Stimulated activated CD8-positive, alpha-beta memory T cell treated with anti-CD3 and anti-CD28 coated beads, Interleukin-15, amount 100 ng/mL, for 4 hours (primary cell): Measurements from ENCODE around the gene COL4A3.

Experiments
- DNase-seq, 2 donors: peaks; one replicate each; pipeline ENCODE4 v3.0.0-alpha.2; 2020; ENCODE audit warnings: low read depth in 2 of 2

COL4A3 gene

GRCh38 chr2:227163998-227164762 lies at the start of gene COL4A3, which contains the start of gene COL4A4:
COL4A3 (plus strand) TSS chr2:227164624; CDS start chr2:227164727, 103 bp downstream.
COL4A4 (minus strand) TSS chr2:227164205; CDS start chr2:227147483, 16,722 bp downstream.
- no peak for DNase-seq

- DNase-seq = no peak
Observed at GRCh38 chr2:227115761-227116160, 48.7 kb upstream of the COL4A3 start.

- no peak for DNase-seq
Observed at GRCh38 chr2:227117027-227117426, 47.4 kb upstream of the COL4A3 start.

GRCh38 chr2:227117852-227118251 lies 46.6 kb upstream of the COL4A3 start:
- no peak for DNase-seq

- no peak for DNase-seq
Observed at GRCh38 chr2:227118353-227118752, 46.1 kb upstream of the COL4A3 start.

GRCh38 chr2:227123697-227124096 lies 40.7 kb upstream of the COL4A3 start:
- DNase-seq = no peak

GRCh38 chr2:227124811-227125210 lies 39.6 kb upstream of the COL4A3 start:
- no peak for DNase-seq

GRCh38 chr2:227125506-227125905 lies 38.9 kb upstream of the COL4A3 start:
- DNase-seq = no peak

- no peak for DNase-seq
Observed at GRCh38 chr2:227127201-227127600, 37.2 kb upstream of the COL4A3 start.

GRCh38 chr2:227130636-227131035 lies 33.8 kb upstream of the COL4A3 start:
- DNase-seq = no peak

- no peak for DNase-seq
Observed at GRCh38 chr2:227132986-227133385, 31.4 kb upstream of the COL4A3 start.

DNA sequence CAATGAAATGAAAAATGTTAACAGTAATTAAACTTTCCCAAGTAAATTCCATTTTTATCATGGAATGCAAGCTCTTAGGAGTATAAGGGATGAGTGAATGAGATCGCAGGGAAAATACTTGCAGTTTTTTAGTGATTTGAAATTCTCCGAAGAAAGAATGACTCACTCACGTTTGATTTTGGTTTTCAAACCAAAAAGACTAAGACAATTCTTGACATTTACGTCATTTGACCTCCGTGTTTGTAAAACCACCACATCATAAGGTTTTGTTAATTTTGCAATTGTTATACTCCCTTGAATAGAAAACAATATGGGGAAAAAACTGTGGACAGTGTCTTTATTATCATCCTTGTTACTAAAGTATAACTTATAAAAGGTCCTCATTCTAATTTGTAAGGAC lies 29.8 kb upstream of the COL4A3 start:
- DNase-seq = no peak

DNA sequence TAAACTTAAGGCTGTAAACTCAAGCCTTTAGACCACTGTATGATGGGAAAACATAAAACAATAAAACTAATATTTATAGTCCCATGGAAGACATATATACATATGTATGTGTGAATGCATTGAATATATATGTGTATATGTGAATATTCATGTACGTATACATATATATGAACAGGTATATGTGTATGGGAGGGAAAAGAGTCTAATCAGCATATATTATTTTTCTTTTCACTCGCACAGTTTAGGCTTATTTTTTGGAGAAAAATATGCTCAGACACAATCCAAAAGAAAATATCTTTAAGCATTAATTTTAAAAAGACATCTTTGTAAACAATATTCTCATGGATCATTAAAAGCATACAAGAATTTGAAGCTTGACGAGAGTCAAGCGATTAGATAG lies 23.1 kb upstream of the COL4A3 start:
- no peak for DNase-seq

DNA sequence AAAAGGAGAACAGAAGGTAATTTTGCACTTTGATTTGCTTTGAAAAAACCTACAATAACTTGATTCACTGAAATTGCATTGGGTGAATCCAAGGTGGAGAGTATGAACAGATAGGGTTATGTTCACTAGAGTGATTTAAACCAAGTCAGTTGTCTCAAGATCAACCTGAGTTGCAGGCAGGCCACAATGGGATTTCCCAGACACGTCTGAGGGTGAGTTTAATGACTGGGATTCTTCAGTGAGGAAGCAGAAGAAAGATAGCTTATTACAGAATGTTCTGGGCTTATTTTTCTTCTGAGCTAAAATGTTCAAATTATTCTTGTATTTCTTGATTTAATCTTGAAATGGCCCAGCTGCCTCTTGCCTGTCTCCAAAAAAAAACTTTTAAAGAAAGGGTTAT lies 20.5 kb upstream of the COL4A3 start:
- no peak for DNase-seq

DNA sequence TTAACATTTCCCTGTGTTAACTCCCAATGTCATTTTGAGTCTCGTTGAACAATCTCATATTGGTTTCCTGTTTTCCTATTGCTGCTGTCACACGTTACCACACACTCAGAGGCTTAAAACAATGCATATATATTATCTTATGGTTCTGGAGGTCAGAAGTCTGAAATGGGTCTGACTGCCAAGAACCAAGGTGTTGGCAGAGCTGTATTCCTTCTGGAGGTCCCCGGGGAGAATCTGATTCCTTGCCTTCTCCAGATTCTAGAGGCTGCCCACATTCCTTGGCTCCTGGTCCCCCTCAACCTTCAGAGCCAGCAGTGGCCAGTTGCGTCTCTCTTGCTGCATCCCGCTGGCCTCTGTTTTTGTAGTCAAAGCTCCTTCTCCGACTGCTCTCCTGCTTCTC lies 18.0 kb upstream of the COL4A3 start:
- DNase-seq = no peak

DNA sequence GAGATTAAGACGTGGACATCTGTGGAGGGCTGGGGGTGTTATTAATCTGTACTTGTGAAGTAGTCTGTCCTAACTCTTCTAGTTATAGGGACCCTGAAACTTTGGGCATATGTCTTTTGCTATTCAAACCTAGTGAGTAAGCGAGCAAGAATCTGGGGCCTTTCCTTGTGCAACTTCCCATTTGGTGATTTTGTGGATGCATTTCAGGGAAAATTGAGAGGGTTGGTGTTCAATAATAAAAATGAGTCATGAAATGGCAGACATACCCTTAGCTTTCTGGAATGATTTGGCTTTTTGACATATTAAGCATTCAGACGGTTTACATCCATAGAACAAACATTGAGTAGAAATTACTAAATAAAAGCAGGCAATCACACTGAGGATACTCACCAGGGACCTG lies 17.4 kb upstream of the COL4A3 start:
- no peak for DNase-seq

DNA sequence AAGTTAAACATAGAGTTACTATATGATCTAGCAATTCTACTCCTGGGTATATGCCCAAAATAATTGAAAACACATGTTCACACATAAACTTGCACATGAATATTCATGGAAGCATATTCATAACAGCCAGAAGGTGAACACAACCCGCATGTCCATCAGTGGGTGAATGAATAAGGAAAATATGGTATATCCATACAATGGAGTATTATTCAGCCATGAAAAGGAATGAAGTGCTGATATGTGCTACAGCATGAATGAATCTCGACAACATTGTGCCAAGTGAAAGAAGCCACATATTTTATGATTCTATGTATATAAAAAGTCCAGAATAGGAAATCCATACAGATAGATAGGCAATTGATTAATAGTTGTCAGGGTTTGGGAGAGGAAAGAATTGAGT lies 16.3 kb upstream of the COL4A3 start:
- no peak for DNase-seq

DNA sequence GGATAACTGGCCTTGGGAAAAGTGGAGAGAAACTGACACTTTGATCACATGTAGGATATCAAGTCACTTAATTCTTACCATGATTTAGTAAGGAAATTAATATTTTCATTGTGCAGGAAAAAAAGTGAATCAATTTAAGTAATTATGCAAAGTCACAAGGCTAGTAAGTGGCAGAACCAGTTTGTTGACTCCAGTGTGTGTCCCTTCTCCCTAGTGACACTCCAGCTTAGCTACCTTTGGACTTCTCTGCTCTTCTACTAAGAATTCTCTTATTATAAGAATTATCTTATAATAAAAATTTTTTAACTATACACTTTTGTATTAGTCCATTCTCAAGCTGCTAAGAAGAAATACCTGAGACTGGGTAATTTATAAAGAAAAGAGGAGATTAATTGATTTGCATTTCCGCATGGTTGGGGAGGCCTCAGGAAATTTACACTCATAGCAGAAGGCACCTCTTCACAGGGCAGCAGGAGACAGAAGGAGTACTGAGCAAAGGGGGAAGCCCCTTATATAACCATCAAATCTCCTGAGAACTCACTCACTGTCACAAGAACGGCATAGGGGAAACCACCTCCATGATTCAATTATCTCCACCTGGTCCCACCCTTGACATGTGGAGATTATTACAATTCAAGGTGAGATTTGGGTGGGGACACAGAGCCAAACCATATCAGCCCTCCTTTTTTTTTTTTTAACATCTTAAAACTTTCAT lies 14.0 kb upstream of the COL4A3 start:
- no peak for DNase-seq

- DNase-seq = no peak
Observed at GRCh38 chr2:227152093-227152766, 12.2 kb upstream of the COL4A3 start.

- no peak for DNase-seq
Observed at GRCh38 chr2:227153307-227153706, 11.1 kb upstream of the COL4A3 start.

DNA sequence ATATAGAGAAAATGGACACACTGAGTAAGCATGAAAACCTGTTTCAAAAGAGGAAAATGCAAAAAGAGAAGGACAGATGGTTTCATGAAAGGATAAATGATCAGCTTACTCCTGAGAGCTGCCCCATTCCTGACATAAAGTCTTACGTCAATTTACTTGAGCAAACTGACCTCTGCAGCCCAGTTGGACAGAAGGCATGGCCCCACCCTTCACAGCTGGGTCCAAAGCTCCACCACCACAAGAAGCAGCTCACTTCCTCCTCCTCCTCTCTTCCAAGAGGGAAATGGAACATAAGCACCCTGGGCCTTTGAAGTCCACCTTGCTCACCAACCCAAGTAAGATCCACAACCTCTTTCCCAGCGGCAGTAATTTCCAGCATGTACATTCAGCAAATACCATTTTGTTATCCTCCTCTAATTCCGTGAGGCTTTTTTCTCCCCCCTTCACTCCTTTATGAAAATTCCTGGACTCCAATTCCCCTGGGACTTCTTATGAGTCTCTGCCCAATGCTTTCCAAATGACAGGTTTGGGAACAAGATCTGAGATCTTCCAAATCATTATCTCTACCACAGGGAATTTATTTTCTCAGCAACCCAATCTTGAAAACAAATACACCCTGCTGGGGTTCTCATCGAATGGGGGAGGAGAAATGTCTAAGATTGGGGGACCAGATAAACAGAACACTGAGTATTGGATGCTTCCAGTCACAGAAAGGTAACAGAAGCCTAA lies 10.5 kb upstream of the COL4A3 start:
- no peak for DNase-seq
